SHP77 (cell line): ENCODE data around the gene RLF.

Source experiments
- DNase-seq, 2 experiments: peaks; one replicate each; lab custom pipeline; 2025; lab: John Stamatoyannopoulos, UW

Gene RLF, protein sequence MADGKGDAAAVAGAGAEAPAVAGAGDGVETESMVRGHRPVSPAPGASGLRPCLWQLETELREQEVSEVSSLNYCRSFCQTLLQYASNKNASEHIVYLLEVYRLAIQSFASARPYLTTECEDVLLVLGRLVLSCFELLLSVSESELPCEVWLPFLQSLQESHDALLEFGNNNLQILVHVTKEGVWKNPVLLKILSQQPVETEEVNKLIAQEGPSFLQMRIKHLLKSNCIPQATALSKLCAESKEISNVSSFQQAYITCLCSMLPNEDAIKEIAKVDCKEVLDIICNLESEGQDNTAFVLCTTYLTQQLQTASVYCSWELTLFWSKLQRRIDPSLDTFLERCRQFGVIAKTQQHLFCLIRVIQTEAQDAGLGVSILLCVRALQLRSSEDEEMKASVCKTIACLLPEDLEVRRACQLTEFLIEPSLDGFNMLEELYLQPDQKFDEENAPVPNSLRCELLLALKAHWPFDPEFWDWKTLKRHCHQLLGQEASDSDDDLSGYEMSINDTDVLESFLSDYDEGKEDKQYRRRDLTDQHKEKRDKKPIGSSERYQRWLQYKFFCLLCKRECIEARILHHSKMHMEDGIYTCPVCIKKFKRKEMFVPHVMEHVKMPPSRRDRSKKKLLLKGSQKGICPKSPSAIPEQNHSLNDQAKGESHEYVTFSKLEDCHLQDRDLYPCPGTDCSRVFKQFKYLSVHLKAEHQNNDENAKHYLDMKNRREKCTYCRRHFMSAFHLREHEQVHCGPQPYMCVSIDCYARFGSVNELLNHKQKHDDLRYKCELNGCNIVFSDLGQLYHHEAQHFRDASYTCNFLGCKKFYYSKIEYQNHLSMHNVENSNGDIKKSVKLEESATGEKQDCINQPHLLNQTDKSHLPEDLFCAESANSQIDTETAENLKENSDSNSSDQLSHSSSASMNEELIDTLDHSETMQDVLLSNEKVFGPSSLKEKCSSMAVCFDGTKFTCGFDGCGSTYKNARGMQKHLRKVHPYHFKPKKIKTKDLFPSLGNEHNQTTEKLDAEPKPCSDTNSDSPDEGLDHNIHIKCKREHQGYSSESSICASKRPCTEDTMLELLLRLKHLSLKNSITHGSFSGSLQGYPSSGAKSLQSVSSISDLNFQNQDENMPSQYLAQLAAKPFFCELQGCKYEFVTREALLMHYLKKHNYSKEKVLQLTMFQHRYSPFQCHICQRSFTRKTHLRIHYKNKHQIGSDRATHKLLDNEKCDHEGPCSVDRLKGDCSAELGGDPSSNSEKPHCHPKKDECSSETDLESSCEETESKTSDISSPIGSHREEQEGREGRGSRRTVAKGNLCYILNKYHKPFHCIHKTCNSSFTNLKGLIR (N-terminal part only)

DNA sequence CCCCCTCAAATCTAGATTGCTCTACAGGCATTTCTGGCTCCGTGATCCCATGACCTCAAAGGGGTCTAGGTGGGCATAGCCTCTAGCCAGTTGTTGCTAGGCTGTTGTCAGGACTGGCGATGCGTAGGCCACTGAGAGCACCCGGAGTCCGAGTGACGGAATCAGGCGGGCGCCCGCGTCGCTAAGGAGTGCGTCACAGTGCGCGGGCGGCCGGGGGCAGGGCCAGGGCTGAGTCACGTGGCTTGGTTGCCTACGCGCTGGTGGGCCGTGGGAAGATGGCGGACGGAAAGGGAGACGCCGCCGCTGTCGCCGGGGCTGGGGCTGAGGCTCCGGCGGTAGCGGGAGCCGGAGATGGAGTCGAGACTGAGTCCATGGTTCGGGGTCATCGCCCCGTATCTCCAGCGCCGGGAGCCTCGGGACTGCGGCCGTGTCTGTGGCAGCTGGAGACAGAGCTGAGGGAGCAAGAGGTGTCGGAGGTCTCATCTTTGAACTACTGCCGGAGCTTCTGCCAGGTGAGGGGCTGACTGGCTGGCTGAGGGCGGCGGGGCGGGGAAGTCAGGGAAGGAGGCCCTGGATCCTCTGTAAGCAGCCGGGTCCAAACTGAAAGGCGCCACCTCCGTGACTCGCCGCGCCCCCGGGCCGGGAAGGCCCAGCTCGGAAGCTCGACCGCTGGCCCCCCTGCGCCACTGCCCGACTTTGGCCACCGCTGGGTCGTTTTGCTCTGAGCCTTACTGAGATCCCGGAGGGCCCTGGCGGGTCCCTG, at the start of gene RLF:
Gene RLF, plus strand, starts transcription at position 263 of the 763 bp plus-strand sequence. Its CDS starts 13 bp downstream, at position 276.
- peak; percentile 93 to 95 for DNase-seq

DNA sequence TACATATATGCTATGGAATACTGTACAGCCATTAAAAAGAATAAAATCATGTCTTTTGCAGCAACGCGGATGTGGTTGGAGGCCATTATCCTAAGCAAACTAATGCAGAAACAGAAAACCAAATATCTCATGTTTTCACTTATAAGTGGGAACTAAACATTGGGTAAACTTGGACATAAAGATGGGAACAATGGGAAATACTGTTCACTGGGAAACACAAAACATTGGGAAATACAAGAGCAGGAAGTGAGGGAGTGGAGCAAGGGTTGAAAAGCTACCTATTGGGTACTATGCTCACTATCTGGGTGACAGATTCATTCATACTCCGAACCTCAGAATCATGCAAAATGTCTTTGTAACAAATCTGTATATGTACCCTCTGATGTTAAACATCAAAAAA, 46.8 kb upstream of the RLF start:
- no peak for DNase-seq

DNA sequence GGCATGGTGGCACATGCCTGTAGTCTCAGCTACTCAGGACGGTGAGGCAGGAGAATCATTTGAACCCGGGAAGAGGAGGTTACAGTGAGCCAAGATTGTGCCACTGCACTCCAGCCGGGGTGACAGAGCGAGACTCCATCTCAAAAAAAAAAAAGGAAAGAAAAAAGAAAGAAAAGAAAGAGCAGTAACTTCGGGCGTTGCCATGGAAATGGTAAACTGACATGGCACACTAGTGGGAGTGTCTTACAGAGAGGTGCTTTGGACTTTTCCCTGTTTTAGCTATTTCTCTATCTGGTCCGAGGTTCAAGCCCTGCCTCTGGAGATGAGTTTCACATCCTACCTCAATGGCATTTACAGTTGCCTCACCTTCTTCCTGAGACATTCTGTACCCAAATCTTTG, 41.1 kb upstream of the RLF start:
- DNase-seq = no peak

DNA sequence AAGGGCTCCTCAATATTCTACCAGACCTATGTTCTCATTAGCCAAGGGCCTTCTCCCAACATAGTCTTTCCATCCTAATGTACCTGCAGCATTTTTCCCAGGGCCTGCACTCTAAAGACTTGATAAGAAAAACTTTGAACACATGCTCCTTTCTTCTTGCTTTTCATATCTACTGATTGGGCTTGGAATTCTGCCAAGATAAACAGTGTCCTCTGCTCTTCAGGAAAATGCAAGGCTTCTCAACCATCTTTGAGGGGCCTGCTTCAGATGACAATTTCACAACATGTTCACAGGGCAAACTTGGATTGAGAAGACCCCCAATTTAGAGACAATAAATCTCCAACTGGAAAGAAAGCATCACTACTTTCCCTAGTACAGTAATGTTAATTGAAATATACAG, 38.3 kb upstream of the RLF start:
- DNase-seq = no peak

DNA sequence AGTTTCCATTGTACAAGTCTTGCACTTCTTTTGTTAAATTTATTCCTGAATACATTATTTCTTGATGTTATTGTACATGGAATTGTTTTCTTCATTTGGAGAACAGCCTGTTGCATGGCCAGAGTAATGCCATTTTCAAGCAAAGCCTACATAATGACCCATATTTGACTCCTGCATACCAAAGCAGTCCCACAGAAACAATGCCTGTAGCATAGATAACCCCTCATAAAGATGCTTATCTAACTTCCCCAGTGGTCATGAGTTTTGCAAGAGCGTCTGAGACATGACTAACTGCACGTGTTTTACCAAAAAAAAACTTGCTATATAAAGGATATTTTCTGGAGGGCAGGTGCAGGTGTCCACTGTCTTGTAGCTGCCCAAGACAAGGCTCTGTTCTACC, 30.3 kb upstream of the RLF start:
- no peak for DNase-seq

DNA sequence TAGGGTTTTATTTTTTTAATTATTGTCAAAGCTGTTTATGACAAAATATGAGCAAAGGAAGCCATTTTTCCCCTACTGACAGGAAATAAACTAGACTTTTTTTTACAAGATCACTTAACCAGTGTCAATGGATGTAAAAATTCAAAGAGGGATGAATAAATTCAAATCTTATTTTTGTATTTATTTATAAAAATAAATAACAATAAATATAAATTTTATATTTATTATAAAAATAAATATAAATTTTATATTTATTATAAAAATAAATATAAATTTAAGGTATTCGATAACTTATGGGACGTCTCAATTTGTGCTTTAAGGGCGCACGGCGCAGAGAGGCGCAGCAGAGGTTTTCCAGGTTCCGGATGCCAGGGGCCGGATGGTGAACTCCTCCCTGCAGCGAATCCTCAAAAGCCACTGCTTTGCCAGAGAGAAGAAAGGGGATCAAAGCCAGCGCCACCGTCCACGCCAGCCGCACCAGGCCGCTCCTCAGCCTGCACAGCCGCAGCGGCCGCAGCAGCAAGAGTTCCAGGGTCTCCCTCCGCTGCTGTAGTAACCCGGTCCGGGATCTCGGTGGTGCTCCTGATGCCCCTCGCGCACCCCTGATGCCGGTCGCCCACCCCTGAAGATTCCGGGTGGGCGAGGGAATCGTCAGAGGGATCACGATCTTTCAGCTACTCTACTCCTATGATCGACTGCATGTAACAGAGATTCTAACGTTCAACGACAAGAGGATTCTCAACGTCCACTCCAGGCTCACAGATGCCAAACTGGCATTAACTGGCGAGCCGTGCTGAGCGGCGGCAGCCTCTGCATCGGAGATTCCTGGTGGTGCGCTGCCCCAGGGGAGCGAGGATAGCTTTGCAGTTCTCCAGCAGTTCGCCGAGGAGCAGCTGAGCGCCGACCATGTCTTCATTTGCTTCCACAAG, 28.5 kb upstream of the RLF start:
- DNase-seq = no peak

DNA sequence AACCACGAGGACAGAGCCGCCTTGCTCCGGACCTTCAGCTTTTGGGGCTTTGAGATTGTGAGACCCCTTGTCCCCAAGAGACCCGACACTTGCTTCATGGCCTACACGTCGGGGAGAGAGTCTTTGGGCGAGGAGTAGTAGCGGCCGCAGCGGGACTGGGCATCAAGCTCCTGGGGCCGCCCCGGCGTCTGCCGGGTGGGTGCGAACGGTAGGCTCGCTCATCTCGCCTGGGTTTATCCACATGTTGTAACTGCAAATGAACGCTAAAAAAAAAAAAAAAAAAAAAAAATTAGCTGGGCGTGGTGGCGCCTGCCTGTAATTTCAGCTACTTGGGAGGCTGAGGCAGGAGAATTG, 27.9 kb upstream of the RLF start:
- DNase-seq = no peak

DNA sequence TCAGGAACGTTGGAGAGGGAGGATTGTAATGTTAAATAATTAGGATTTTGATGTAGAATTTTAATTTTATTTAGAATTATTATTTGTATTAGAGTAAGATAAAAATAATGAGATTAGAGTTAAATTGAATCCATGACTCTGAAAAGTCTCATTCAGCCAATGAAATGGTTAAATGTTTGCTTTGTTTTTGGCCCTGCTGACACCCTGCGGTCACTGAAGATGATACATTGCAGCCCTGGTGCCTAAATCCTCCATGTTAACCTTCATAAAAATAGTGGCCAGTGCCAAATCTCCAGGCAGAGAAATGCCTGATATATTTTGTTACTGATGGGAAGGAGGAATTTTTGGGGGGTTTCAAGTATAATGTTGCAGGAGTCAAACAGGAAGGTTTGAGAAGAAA, 27.3 kb upstream of the RLF start:
- no peak for DNase-seq

DNA sequence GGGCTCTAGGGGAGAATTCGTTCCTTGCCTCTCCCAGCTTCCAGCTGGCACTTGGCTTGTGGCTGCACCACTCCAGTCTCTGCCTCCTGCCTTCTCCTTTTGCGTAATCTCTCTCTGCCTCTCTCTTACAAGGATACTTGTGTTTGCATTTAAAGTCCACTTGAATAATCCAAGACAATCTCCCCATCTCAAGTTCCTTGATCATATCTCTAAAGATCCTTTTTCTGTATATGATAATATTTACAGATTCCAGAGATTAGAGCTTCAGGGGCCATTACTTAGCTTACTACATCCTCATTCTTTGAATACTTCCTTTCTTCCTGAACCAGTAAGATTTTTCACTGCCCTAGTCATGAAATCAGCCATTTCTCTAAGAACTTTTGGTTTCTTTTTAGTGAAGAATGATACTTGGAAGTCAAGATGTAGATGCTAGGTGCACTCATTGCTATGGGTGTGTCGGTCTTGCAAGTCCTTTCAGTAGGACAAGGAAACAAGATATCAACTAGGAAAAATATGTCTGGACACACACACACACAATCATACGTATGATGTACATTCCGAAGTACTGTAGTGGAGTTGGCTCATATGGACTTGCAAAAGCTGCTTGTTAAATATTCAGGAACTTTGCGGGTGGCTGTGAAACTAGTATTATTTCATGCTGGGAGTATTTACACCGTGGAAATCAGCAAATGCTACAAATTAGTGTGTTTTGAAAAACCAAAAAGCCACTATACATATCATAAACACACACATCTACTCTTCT, 20.8 kb upstream of the RLF start:
- no peak for DNase-seq

DNA sequence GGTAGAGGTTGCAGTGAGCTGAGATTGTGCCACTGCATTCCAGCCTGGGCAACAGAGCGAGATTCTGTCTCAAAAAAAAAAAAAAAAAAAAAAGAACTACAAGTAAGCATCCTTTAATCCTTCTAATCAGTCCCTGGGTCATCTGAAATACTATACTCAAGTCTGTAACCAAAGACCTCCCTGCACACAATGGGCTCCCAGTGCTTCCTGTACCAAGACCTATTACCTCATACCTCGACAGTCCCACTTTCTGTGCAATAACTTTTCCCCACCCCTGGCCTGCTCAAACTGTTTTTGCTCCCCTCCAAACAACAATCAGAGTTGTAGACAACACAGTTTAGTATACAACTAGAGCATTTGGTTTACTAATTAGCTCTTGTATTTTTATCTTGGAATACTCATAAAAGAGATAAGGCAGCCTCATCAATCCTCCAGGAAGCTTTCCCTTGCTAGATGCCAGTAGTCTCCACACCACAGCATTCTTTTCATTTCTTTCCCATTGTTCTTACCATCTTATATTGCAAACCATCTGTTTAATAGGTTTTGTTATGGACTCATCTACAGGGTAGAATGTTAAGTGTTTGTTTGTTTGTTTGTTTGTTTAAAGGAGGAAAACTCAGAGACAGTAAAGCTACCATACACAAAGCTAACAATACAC, 19.2 kb upstream of the RLF start:
- no peak for DNase-seq

DNA sequence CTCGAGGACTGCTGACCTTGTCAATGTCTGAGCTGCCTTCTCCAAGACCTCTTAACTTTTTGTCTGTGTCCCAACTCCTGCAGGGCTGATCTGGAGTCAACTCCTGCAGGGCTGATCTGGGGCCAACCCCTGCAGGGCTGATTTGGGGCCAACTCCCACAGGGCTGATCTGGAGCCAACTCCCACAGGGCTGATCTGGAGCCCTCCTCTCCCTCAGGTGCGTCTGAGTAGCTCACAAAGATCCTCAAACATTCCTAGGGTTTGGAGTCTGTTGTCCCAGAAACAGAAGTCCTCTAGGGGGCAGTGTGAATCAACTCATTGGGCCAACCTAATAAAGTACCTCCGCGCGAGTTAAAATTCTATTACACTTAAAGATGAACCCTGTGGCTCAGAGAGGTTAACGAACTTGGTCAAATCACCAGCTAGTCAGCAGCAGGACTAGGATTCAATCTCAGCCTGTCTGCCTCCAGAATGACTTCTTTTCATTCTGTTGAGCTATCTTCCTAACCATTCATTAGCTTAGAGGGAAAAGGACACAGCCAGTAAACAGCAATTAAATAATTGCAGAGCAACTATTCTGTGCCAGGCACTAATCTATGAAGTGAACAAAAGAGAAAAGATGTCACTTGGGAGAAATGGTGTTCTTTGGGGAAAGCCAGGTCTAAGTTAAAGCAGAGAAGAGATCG, 17.2 kb upstream of the RLF start:
- DNase-seq = peak; percentile 29 to 57

DNA sequence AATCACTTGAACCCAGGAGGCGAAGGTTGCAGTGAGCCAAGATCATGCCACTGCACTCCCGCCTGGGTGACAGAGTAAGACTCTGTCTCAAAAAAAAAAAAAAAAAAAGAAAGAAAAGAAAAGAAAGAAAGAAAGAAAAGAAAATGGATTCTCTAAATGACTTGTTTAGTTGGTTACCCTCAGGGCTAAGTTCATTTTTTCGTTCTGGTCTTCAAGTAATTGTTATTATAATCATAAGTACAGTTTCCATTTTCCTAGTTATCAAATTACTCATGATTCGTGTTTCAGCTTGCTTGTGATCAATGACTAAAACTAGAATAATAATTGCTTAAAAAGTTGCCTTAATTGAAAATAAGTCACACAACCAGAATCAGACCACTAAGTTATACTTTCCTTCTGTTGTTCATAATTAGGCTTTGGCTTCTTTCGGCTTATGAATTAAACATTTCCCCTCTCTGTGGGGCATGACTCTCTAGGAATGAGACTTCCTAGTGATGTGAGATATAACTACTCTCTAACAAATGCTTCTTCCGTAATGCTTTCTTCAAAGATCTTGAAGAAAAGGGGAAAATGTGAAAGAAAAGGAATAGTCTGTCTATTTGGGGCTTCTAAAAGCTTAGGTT, 9.6 kb upstream of the RLF start:
- DNase-seq = no peak

DNA sequence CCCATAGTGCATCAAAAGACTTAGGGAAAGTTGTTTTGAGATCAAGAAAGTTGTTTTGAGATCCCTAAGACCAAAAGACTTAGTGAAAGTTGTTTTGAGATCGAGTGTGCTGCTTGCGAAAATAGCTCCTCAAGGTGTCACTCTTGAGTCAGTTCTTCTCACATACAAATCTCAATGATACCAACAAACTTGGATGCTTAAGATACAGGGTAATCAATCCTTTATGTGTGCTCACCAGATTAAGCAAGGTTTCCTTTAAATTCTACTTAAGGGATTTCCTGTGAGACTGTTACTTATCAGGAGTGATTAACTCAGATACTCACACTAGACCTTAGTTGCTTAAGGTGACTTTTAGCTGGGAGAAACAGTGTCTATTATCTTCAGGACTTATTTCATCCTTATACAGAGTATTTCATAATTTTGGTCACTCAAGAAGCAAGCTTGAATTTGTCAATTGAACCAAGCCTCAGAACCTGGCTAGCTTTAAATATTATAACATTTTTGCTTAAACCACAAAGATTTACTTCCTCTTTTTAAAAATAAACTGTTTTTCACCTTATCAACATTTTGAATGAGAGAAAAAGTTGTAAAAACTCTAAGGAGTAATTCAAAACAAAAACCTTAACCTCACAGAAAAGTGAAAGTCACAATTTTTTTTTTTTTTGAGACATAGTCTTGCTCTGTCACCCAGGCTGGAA, 8.0 kb upstream of the RLF start:
- DNase-seq = peak in 1 of 2 experiments; percentile 20

DNA sequence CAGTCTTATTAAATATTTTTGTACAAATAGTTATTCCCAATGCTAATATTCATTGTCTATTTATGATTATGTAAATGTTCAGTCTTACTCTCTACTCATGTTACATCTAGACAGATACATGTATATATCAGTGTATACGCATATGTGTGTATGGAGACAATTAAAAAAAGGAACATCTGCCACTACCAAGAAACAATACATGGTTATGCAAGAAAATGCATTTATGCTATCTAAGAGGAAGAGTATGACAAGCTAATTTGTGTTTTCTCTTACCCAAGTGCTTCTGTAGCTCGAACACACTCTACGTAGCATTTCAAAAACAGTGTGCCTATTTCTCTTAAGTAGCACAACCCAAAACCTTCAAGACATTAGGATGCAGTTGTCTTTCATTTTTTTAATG, 6.1 kb upstream of the RLF start:
- no peak for DNase-seq

DNA sequence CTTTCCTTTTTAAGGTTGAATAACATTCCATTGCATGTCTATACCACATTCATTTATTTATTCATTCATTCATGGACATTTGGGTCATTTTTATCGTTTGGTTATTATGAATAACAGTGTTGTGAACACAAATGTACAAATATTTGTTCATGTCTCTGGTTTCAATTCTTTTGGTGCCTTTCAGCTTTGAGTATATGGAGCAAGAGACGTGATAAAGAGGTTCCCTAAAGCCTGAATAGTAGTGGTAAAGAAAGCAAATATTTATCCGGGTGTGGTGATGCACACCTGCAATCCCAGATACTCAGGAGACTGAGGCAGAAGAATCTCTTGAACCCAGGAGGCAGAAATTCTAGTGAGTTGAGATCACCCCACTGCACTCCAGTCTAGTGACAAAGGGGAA, 5.3 kb upstream of the RLF start:
- DNase-seq = no peak

DNA sequence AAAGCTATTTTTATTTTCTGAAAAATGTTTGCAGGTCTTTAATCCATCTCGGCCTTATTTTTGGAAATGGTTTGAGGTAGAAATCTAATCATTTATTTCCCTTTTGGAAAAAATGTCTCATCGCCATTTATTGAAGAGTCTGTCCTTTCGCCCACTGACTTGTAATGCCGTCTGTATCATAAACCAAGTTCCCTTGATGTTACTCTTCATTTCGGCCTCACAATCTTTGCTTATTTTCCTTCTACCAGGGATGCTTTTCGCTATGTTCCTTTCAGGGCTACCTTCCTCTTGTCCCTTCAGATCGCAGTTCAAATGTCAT, 422 bp upstream of the RLF start:
- DNase-seq = no peak

DNA sequence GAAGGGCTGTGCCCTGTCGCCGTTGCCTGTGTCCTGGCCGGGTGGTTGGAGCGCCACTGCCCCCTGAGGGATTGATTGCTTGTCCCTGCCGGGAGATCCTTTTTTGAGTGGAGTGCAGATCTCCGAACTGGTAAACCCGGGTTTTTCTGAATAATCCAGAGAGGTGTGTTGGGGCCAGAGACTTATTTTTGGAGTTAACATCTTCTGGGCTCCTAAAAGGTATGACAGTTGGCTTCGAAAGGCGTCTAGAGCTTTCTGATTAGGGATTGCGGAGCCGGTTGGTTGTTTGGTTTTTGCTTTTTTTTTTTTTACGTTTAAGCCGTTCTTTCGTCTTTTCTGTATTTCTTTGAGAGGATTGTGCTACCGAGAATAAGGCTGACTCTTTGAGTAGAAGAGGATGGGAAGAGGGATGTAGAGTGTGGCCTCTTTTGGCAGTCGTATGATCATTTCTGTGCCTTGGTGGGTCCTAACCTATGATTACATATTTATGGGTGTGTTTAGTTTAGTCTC, 756 bp downstream of the RLF start:
- DNase-seq = no peak
